ENCODE results near the gene TGM1. TPM values are rescaled to one million over a fixed set of nuclear protein-coding genes. Genes with fewer than 3 reads are reported as not detected.

The TGM1 gene
- 0.51 and 0.83 TPM in 2 replicates for total RNA-seq
- 1.3 and 1.4 TPM in 2 replicates for polyA plus RNA-seq
- 0.82 and 1.4 TPM in 2 replicates for polyA plus RNA-seq (2012)
- 8.6 TPM in 1 of 2 replicates, not detected in the other for polyA minus RNA-seq (ENCODE audit: low replicate concordance)

DNA sequence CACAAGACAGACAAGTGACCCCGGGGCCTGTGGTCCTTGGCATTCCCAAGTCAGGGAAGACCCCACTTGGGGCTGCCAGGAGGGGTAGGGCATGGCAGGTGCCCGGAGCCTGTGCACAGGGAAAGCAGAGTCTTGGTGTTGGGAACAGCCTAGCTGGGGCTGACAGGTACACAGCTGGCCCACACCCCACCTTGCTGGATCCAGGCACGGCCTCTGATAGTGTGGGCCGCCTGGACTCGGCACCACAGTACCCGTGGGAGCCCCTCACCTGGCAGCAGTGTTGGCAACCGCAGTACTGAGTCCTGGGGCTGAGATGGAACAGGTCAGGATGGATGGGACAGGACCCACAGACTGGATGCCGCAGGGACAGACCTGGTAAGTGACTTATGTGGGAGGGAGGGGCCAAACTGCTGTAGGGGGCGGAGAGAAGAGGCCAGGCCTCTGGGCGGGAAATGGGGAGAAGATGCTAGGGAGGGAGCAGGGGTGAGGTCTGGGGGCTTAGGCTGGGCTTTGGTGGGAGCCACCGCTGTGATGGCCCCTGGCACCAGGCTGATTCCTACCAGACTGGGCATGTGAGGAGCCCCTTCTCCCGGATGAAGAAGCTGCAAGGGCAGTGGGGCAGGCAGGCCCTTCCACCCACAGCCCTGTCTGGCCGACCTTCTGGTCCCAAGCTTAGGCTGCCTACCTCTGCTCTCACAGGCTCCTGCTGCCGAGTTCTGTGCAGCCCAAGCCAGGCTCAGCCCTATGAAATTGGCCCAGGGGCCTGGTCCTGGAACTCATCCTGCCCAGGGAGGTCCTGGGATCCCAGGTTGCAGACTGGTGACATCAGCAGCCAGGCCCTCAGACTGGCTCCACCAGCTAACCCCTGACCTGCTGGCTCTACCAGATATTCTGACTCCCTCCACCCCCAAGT, at the start of gene TGM1:
Gene TGM1, minus strand, starts transcription at position 357 of the 913 bp plus-strand sequence. CDS start 825 bp downstream, outside the sequence.
- H3K4me3 ChIP-seq (replicated peaks in 1 of 4; ENCODE audit: control extremely low read depth in 1 of 4, insufficient read depth in 1 of 4, low read depth in 3 of 4, low read length in 4 of 4): no peak within 1 kb of the TSS
- H3K9me3 ChIP-seq (ENCODE audit: control insufficient read depth, insufficient read depth, low read depth, low read length): no peaks in the 10 kb centered on the region
- H3K36me3 ChIP-seq (ENCODE audit: control insufficient read depth, insufficient read depth, low read length): peaks cover 7% of the 10 kb centered on the region
- DNase-seq (ENCODE audit: low read depth in 2 of 2): peak in 1 of 2 donors; percentile 3
- no peaks in the 10 kb centered on the region for H3K27me3 ChIP-seq (ENCODE audit: control insufficient read depth, insufficient read depth, low read length)
- no peaks in the 10 kb centered on the region for H4K20me1 ChIP-seq (ENCODE audit: control insufficient read depth, extremely low read depth, insufficient read depth, low read length)
- H2AFZ ChIP-seq (ENCODE audit: low read length): no peak within 1 kb of the TSS
- no peak within 1 kb of the TSS for H3K4me2 ChIP-seq (ENCODE audit: extremely low read depth, insufficient read depth, low read length)
- TF ChIP-seq CTCF (conservative IDR thresholded peaks at IDR 0.05 in 1 of 2, IDR thresholded peaks at IDR 0.05 in 1 of 2; ENCODE audit: low read depth in 1 of 2, low read length in 2 of 2) (no peak), EZH2 (IDR thresholded peaks at IDR 0.05; ENCODE audit: low read length, missing control alignments) (no peak)
- no peaks in the 10 kb centered on the region for H3K79me2 ChIP-seq (ENCODE audit: control insufficient read depth, insufficient read depth, low read length)
- H3K27ac ChIP-seq (ENCODE audit: insufficient read depth, low read length): no peak within 1 kb of the TSS
- H3K9ac ChIP-seq (ENCODE audit: insufficient read depth, low read length): no peak within 1 kb of the TSS
- no peaks in the 10 kb centered on the region for H3K4me1 ChIP-seq (ENCODE audit: control insufficient read depth, extremely low read depth, insufficient read depth, low read length)

DNA sequence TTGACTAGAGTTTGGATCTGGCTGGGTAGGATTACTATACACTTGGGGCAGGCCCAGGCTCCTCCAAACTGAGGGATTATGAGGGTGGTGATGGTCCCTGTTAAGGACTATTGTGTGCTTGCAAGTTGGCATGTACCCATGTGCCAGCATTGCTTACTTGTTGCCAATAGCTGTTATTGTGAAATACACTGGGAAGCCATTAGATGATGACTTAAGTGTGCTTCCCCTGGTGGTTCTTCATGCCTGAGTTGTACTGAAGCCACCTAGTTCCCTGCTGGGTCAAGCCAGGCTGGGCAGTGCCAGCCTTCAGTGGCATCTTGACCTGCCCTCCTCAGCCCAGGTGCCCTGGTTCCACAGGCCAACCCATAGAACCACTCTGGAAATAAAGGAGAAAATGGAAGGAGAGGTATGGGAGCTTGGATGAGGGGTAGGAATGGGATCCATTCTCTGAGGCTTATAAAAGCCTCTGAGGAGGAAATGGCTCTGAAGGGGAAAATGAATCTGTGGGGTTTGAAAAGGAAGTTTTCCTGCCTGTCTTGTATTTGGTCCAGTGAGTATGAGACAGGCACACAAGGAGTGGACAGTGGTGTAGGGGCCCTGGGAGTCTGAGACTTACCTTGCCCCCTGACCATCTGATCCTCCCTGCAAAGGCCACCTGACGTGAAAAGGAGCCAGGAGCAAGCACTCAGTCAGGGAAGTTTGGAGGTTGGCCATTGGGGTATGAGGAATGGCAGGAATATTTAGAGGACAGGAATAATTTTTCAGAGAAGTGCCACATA, 49.0 kb upstream of the TGM1 start:
- Histone ChIP-seq H3K9me3 (ENCODE audit: control insufficient read depth, insufficient read depth, low read depth, low read length) (no peaks in the 10 kb centered on the region), H3K27ac (ENCODE audit: insufficient read depth, low read length) (no peak overlapping the region), H2AFZ (ENCODE audit: low read length) (no peak overlapping the region), H3K4me2 (ENCODE audit: extremely low read depth, insufficient read depth, low read length) (no peak overlapping the region), H3K79me2 (ENCODE audit: control insufficient read depth, insufficient read depth, low read length) (no peaks in the 10 kb centered on the region), H4K20me1 (ENCODE audit: control insufficient read depth, extremely low read depth, insufficient read depth, low read length) (no peaks in the 10 kb centered on the region), H3K36me3 (ENCODE audit: control insufficient read depth, insufficient read depth, low read length) (peaks cover 2% of the 10 kb centered on the region), H3K4me3 (replicated peaks in 1 of 4; ENCODE audit: control extremely low read depth in 1 of 4, insufficient read depth in 1 of 4, low read depth in 3 of 4, low read length in 4 of 4) (no peak overlapping the region), H3K27me3 (ENCODE audit: control insufficient read depth, insufficient read depth, low read length) (no peaks in the 10 kb centered on the region), H3K4me1 (ENCODE audit: control insufficient read depth, extremely low read depth, insufficient read depth, low read length) (peaks cover 13% of the 10 kb centered on the region), H3K9ac (ENCODE audit: insufficient read depth, low read length) (no peak overlapping the region)
- DNase-seq (ENCODE audit: low read depth in 2 of 2): peak in 1 of 2 donors; percentile 29
- no peak for TF ChIP-seq EZH2 (IDR thresholded peaks at IDR 0.05; ENCODE audit: low read length, missing control alignments)
- no peak for TF ChIP-seq CTCF (conservative IDR thresholded peaks at IDR 0.05 in 1 of 2, IDR thresholded peaks at IDR 0.05 in 1 of 2; ENCODE audit: low read depth in 1 of 2, low read length in 2 of 2)
